Keratinocyte (primary cell): ENCODE results near the gene MAB21L1. TPM values are rescaled to one million over a fixed set of nuclear protein-coding genes. Genes with fewer than 3 reads are reported as not detected.

ENCODE experiments used
- DNase-seq: peaks from one replicate; pipeline ENCODE4 v3.0.0-alpha.2; 2011; ENCODE audit warnings: low read depth, missing footprints, low spot score
- FAIRE-seq: peaks from 2 replicates; lab custom pipeline; 2011; peaks lifted over from hg19 to GRCh38; lab: Jason Lieb, UNC
- H2AFZ ChIP-seq: 2 replicates; pipeline ENCODE4 v1.6.0; 2012; ENCODE audit warnings: low read length, control low read depth, inconsistent platforms; ENCODE audit not compliant: control insufficient read depth
- H3K27ac ChIP-seq: 2 replicates; pipeline ENCODE4 v1.5.1; 2011; ENCODE audit warnings: low read length; ENCODE audit not compliant: control insufficient read depth, insufficient read depth
- H3K27me3 ChIP-seq: 3 replicates; pipeline ENCODE4 v1.6.0; 2011; ENCODE audit warnings: low read length; ENCODE audit not compliant: control insufficient read depth, insufficient read depth; ENCODE audit errors: extremely low read depth
- H3K36me3 ChIP-seq, 2 experiments: 2 replicates in 1 of 2; 3 replicates in 1 of 2; pipeline ENCODE4 v1.5.1; 2011; ENCODE audit warnings: low read length in 2 of 2, mild to moderate bottlenecking in 1 of 2; ENCODE audit not compliant: control insufficient read depth in 2 of 2, insufficient read depth in 2 of 2; ENCODE audit errors: extremely low read depth in 1 of 2
- H3K4me1 ChIP-seq: 3 replicates; pipeline ENCODE4 v1.5.1; 2011; ENCODE audit warnings: low read length; ENCODE audit not compliant: control insufficient read depth, insufficient read depth; ENCODE audit errors: extremely low read depth
- H3K4me2 ChIP-seq: 3 replicates; pipeline ENCODE4 v1.6.0; 2011; ENCODE audit warnings: low read depth, low read length; ENCODE audit not compliant: control insufficient read depth, insufficient read depth; ENCODE audit errors: extremely low read depth
- H3K4me3 ChIP-seq, 3 experiments: fragments of 200-600 bp in 1 of 3; sonication (generic) in 1 of 3; 2 replicates in 2 of 3; 3 replicates in 1 of 3; pipeline ENCODE4 v1.5.1; 2011 to 2016; ENCODE audit warnings: low read length in 3 of 3, mild to moderate bottlenecking in 3 of 3, control low read depth in 2 of 3, inconsistent platforms in 1 of 3, low read depth in 1 of 3, mixed read lengths in 1 of 3, mixed run types in 1 of 3, moderate library complexity in 1 of 3; ENCODE audit not compliant: control insufficient read depth in 2 of 3, insufficient read depth in 2 of 3; ENCODE audit errors: extremely low read depth in 1 of 3
- H3K79me2 ChIP-seq: 2 replicates; pipeline ENCODE4 v1.6.0; 2012; ENCODE audit warnings: low read length; ENCODE audit not compliant: control insufficient read depth, insufficient read depth
- H3K9ac ChIP-seq: 3 replicates; pipeline ENCODE4 v1.6.0; 2011; ENCODE audit warnings: low read length; ENCODE audit not compliant: control insufficient read depth, insufficient read depth; ENCODE audit errors: extremely low read depth
- H3K9me1 ChIP-seq: 3 replicates; pipeline ENCODE4 v1.6.0; 2011; ENCODE audit warnings: low read length; ENCODE audit not compliant: control insufficient read depth, insufficient read depth; ENCODE audit errors: extremely low read depth
- H3K9me3 ChIP-seq: 2 replicates; pipeline ENCODE4 v1.5.1; 2012; ENCODE audit warnings: low read depth, low read length; ENCODE audit not compliant: control insufficient read depth
- H4K20me1 ChIP-seq: 3 replicates; pipeline ENCODE4 v1.6.0; 2011; ENCODE audit warnings: low read length; ENCODE audit not compliant: control insufficient read depth, insufficient read depth; ENCODE audit errors: extremely low read depth
- CTCF ChIP-seq, 3 experiments: IDR thresholded peaks in 1 of 3; conservative IDR thresholded peaks in 1 of 3; optimal IDR thresholded peaks in 1 of 3; 2 replicates in 2 of 3; 3 replicates in 1 of 3; pipeline versions ENCODE3 to v1.5.1; 2011; ENCODE audit warnings: low read length in 3 of 3, mild to moderate bottlenecking in 3 of 3, moderate library complexity in 2 of 3, control low read depth in 1 of 3, inconsistent platforms in 1 of 3; ENCODE audit not compliant: insufficient read depth in 2 of 3; ENCODE audit errors: extremely low read depth in 1 of 3
- EZH2 ChIP-seq: IDR thresholded peaks from one replicate; pipeline ENCODE4 v1.6.1; 2012; ENCODE audit warnings: inconsistent platforms, mild to moderate bottlenecking, low read length, moderate library complexity
- dilution Hi-C: fragments of 300-500 bp; cut with MboI; formaldehyde crosslinking; loops from one replicate; pipeline ENCODE4 v1.7.0; 2020; ENCODE audit warnings: low sequenced_read_pairs; ENCODE audit not compliant: extremely low pct_ligation_motif_present
- polyA plus RNA-seq, 5 experiments: library from polyadenylated mRNA; depleted of rRNA in 3 of 5; stranded (reverse) in 3 of 5; stranded (forward) in 1 of 5; unstranded in 1 of 5; fragments of >200 nt; gene quantifications; 1 replicate in 1 of 5; 2 replicates in 3 of 5; 3 replicates in 1 of 5; pipeline versions ENCODE4 v1.2.1 to v1.2.3, GENCODE V29; 2011 to 2012; ENCODE audit warnings: missing spikeins in 2 of 5, low read depth in 1 of 5, low replicate concordance in 1 of 5

MAB21L1 gene
- polyA plus RNA-seq, 1 donor (not counting 4 experiments of a cell fraction or from before 2014, with no cell fraction given): not detected

- Histone ChIP-seq H3K4me3 (no peak overlapping the region), H3K27ac (no peak overlapping the region), H3K9me3 (peaks cover 3% of the 10 kb centered on the region), H3K4me1 (peaks cover 8% of the 10 kb centered on the region), H3K9me1 (no peaks in the 10 kb centered on the region), H3K36me3 (no peaks in the 10 kb centered on the region), H2AFZ (no peak overlapping the region), H3K9ac (no peak overlapping the region), H4K20me1 (no peaks in the 10 kb centered on the region), H3K79me2 (no peaks in the 10 kb centered on the region), H3K27me3 (peaks cover 73% of the 10 kb centered on the region), H3K4me2 (no peak overlapping the region)
- no peak for DNase-seq
- FAIRE-seq: no peak
- no peak for TF ChIP-seq EZH2
- TF ChIP-seq CTCF (optimal IDR thresholded peaks at IDR 0.05 in 1 of 3, IDR thresholded peaks at IDR 0.05 in 1 of 3, conservative IDR thresholded peaks at IDR 0.05 in 1 of 3; ENCODE audit: extremely low read depth in 1 of 3, insufficient read depth in 2 of 3, low read length in 3 of 3): no peak
- dilution Hi-C loops: no loop called here
These were observed 1.8 kb downstream of the MAB21L1 start for GRCh38 chr13:35474496-35475211.

- Histone ChIP-seq H3K79me2 (no peaks in the 10 kb centered on the region), H4K20me1 (no peaks in the 10 kb centered on the region), H3K9me3 (peaks cover 3% of the 10 kb centered on the region), H3K36me3 (no peaks in the 10 kb centered on the region), H3K27ac (no peak overlapping the region), H3K9me1 (no peaks in the 10 kb centered on the region), H3K4me1 (peaks cover 8% of the 10 kb centered on the region), H3K4me3 (no peak overlapping the region), H2AFZ (no peak overlapping the region), H3K4me2 (no peak overlapping the region), H3K9ac (no peak overlapping the region), H3K27me3 (peaks cover 69% of the 10 kb centered on the region)
- no peak for TF ChIP-seq EZH2
- TF ChIP-seq CTCF (optimal IDR thresholded peaks at IDR 0.05 in 1 of 3, IDR thresholded peaks at IDR 0.05 in 1 of 3, conservative IDR thresholded peaks at IDR 0.05 in 1 of 3; ENCODE audit: extremely low read depth in 1 of 3, insufficient read depth in 2 of 3, low read length in 3 of 3): no peak
- dilution Hi-C loops: no loop called here
- FAIRE-seq: no peak
- DNase-seq: no peak
These were observed 2.7 kb downstream of the MAB21L1 start for GRCh38 chr13:35473802-35474201.
